GM15510 (cell line): ENCODE data around the gene SPEG.
A peak's percentile ranks its signal among the peaks of the same experiment; 100 is the strongest.

ENCODE experiments used
- POLR2A ChIP-seq: IDR thresholded peaks from 3 replicates; pipeline ENCODE4 v1.6.1; 2011; ENCODE audit warnings: borderline replicate concordance; ENCODE audit not compliant: insufficient read length; ENCODE audit errors: extremely low read depth

Gene SPEG

DNA sequence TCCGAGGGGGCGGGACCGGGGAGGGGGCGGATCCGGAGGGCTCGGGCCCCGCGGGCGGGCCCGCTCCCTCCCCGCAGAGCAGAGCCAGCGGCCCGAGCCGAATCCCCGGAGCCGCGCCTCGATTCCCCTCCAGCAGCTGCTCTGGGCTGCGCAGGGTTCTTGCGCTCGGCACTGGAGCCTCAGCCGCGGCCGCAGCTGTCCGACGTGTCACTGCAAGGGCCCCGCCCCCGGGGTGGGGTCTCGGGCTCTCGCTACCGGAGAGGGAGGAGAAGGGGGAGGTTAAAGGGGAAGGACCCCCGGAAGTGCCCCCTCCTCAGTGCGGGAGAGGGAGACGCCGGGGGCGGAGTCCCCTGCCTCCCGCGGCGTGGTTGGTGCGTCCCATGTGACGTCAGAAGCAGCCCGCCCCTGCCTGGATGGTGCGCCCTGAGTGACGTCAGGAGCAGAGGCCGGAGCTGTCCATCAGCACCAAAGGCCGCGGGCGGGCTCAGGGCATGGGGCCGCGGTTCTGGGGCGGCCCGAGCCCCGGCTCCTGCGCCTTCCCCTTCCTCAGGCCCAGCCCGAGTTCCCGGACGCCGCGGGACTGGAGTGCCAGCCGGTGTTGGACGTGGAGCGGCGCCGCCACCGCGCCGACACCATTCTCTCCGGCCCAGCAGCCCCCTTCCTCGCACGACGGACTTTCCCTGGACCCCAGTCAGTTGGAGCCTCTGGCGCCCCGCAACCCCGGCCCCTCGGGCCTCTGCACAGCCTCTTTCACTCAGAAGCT is 109.1 kb downstream of the SPEG start, which contains the start of the genes CHPF and TMEM198:
TSS of gene CHPF (minus strand) at position 214 of the 763 bp plus-strand sequence. CDS start 271 bp downstream, outside the sequence.
TSS of gene TMEM198 (plus strand) at position 433 of the 763 bp plus-strand sequence. CDS start 700 bp downstream, outside the sequence.
- peak; percentile 59 for TF ChIP-seq POLR2A

DNA sequence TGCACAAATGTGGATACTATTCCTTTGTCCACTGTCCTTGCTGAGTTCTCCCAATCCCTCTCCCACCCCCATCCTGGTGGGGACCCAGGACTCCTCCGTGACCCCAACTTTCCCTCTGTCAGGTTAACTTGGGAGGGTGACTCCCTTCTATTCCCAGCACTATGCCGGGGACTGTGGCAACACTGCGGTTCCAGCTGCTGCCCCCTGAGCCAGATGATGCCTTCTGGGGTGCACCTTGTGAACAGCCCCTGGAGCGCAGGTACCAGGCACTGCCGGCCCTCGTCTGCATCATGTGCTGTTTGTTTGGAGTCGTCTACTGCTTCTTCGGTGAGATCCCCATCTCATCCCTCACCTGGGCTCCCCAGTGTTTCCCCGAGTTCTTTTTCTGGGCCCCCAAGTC is 109.9 kb downstream of the SPEG start:
- TF ChIP-seq POLR2A: no peak

DNA sequence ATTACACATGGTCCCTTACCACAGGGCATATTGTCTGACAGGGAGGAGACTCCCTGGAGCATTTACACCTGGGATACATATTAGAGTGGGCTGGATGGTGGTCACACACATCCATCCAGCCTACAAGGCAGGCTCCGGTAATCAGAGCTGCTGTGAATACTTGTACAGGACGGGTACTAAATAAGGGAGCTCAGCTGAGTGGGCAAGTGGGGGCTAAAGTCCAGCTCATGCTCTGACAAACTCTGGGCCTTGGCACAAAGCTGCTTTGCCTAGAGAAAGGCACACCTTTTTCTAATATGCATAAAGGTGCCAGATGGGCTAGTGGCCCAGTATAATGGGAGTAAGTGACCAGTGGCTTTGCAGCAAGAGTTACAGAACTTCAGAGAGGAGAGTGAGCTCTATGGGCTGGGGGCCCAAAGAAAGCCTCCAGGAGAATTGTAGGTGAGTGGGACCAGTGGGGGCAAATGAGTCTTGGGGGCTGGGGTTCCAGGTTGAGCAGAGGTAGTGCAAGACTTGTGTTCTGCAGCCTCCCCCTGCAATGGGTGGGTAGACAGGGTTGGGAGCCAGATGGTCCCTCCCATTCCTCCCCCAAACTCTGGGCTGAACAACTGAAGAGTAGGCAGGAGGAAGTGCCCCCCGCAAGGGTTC is 110.8 kb downstream of the SPEG start:
- TF ChIP-seq POLR2A: no peak

DNA sequence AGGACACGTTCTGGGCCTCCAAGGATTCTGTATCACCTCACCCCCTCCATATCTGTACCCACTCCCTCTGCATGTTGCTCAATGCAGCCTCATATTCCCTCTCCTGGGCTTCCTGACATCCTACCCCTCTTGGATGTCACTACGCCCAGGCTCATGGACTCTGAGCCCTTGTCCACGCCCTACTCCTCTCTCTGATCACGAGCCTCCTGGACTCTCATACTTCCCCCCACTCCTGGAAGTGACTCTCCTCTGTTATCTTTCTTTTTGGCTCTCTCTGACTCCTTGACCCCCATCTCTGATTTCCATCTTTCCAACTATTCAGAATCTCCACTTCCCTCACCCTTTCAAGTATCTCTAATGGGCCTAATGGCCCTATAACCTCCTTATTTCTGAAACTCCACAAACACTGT is 111.3 kb downstream of the SPEG start:
- TF ChIP-seq POLR2A: no peak

DNA sequence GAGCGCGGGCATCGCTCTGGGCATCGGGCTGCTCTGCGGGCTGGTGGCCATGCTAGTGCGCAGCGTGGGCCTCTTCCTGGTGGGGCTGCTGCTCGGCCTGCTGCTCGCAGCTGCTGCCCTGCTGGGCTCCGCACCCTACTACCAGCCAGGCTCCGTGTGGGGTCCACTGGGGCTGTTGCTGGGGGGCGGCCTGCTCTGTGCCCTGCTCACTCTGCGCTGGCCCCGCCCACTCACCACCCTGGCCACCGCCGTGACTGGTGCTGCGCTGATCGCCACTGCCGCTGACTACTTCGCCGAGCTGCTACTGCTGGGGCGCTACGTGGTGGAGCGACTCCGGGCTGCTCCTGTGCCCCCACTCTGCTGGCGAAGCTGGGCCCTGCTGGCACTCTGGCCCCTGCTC is 113.0 kb downstream of the SPEG start:
- no peak for TF ChIP-seq POLR2A
